K562 (cell line): Measurements from ENCODE around the gene MAGI2. TPM values are rescaled to one million over a fixed set of nuclear protein-coding genes. Genes with fewer than 3 reads are reported as not detected.

Experiments
- ETV5 ChIP-seq: sonication (generic); formaldehyde crosslinking; IDR thresholded peaks from 2 replicates; pipeline ENCODE4 v1.4.0; 2020; ENCODE audit warnings: low read depth, mild to moderate bottlenecking, missing genetic modification reagents
- HNRNPH1 ChIP-seq: fragments of 200-400 bp; formaldehyde crosslinking; optimal IDR thresholded peaks from 2 replicates; pipeline ENCODE3; 2017; ENCODE audit warnings: low read depth, mild to moderate bottlenecking, low read length, moderate library complexity
- PHB2 ChIP-seq: fragments of 450-650 bp; IDR thresholded peaks from 2 replicates; pipeline ENCODE4 v1.6.1; 2017; ENCODE audit warnings: low read depth
- ZNF24 ChIP-seq: fragments of 450-650 bp; IDR thresholded peaks from 2 replicates; pipeline ENCODE4 v1.6.1; 2016
- polyA plus RNA-seq, 8 experiments: library from polyadenylated mRNA; depleted of rRNA in 4 of 8; stranded (reverse) in 5 of 8; unstranded in 3 of 8; fragments of >200 nt; fragmentation: Nextera tagmentation in 2 of 8; fragmentation: Illumina TruSeq in 1 of 8; extraction: Ambion mirVana in 2 of 8; extraction: Trizol in 1 of 8; gene quantifications; 2 replicates each; pipeline versions ENCODE4 v1.2.1 to v1.2.3, GENCODE V29; 2011 to 2014; ENCODE audit warnings: inconsistent platforms in 1 of 8, missing spikeins in 1 of 8
- total RNA-seq, 7 experiments: library from RNA; depleted of rRNA in 6 of 7; stranded (reverse); fragments of >200 nt in 6 of 7; fragmentation: Illumina TruSeq in 2 of 7; extraction: Trizol in 2 of 7; gene quantifications; 2 replicates each; pipeline versions ENCODE4 v1.2.1 to v1.2.3, GENCODE V29; 2011 to 2021; ENCODE audit warnings: low replicate concordance in 1 of 7
- TF ChIP-seq, protein P1 (sequence below), 2 experiments: fragments of 200-800 bp in 1 of 2; sonication (Bioruptor generic) in 1 of 2; sonication (generic) in 1 of 2; formaldehyde crosslinking in 1 of 2; IDR thresholded peaks in 1 of 2; conservative IDR thresholded peaks in 1 of 2; 2 replicates each; pipeline versions ENCODE4 v1.5.0 to v1.6.1; 2016 to 2020; ENCODE audit warnings: missing compliant biosample characterization in 1 of 2, missing genetic modification characterization in 1 of 2, missing genetic modification reagents in 1 of 2
- TF ChIP-seq, protein P2 (sequence below), 3 experiments: IDR thresholded peaks in 2 of 3; conservative IDR thresholded peaks in 1 of 3; 2 replicates each; pipeline ENCODE4 v1.5.1; 2011 to 2012; ENCODE audit warnings: low read length in 3 of 3, mild to moderate bottlenecking in 3 of 3, control low read depth in 2 of 3, improper control_type of control experiment in 1 of 3, inconsistent platforms in 1 of 3, low read depth in 1 of 3, mixed read lengths in 1 of 3, moderate library complexity in 1 of 3; ENCODE audit not compliant: insufficient read depth in 2 of 3
- TF ChIP-seq, protein P3 (sequence below): fragments of 450-650 bp; IDR thresholded peaks from 2 replicates; pipeline ENCODE4 v1.6.1; 2016; ENCODE audit warnings: low read depth, mild to moderate bottlenecking, moderate library complexity

The MAGI2 gene
- total and polyA plus RNA-seq, 9 of the 15 experiments (the other 6 are each of a cell fraction or from before 2014, with no cell fraction given), result 0.27 to 1.4 (median 0.70) TPM

DNA sequence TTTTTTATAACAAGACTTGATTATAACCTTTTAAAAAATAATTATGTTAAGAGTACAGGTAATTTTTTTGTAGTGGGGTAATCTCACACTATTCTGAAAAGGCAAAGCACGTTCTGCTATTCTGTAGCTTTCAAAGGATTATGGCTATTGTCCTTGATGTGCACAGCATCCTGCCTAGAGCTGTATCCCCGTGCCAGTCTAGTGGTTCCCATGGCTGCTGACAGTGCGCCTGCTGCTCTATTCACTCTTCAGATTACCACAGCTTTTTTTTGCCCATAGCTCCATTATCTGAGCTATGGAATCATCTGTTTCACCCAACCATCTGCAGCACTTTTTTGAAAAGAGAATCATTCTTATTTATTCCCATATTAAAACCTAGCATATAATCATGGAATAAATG is 931.5 kb downstream of the MAGI2 start (continued):
- TF ChIP-seq, protein P1, sequence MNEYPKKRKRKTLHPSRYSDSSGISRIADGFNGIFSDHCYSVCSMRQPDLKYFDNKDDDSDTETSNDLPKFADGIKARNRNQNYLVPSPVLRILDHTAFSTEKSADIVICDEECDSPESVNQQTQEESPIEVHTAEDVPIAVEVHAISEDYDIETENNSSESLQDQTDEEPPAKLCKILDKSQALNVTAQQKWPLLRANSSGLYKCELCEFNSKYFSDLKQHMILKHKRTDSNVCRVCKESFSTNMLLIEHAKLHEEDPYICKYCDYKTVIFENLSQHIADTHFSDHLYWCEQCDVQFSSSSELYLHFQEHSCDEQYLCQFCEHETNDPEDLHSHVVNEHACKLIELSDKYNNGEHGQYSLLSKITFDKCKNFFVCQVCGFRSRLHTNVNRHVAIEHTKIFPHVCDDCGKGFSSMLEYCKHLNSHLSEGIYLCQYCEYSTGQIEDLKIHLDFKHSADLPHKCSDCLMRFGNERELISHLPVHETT (CRISPR knock-in tag; conservative IDR thresholded peaks at IDR 0.05 in 1 of 2, IDR thresholded peaks at IDR 0.05 in 1 of 2), result no peak
- no peak for TF ChIP-seq ZNF24
- TF ChIP-seq, protein P2, sequence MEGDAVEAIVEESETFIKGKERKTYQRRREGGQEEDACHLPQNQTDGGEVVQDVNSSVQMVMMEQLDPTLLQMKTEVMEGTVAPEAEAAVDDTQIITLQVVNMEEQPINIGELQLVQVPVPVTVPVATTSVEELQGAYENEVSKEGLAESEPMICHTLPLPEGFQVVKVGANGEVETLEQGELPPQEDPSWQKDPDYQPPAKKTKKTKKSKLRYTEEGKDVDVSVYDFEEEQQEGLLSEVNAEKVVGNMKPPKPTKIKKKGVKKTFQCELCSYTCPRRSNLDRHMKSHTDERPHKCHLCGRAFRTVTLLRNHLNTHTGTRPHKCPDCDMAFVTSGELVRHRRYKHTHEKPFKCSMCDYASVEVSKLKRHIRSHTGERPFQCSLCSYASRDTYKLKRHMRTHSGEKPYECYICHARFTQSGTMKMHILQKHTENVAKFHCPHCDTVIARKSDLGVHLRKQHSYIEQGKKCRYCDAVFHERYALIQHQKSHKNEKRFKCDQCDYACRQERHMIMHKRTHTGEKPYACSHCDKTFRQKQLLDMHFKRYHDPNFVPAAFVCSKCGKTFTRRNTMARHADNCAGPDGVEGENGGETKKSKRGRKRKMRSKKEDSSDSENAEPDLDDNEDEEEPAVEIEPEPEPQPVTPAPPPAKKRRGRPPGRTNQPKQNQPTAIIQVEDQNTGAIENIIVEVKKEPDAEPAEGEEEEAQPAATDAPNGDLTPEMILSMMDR (IDR thresholded peaks at IDR 0.05 in 2 of 3, conservative IDR thresholded peaks at IDR 0.05 in 1 of 3; ENCODE audit: insufficient read depth in 2 of 3, low read depth in 1 of 3, low read length in 3 of 3), result no peak
- TF ChIP-seq ETV5 (CRISPR knock-in tag), result no peak
- TF ChIP-seq, protein P3, sequence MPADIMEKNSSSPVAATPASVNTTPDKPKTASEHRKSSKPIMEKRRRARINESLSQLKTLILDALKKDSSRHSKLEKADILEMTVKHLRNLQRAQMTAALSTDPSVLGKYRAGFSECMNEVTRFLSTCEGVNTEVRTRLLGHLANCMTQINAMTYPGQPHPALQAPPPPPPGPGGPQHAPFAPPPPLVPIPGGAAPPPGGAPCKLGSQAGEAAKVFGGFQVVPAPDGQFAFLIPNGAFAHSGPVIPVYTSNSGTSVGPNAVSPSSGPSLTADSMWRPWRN, result no peak
- no peak for TF ChIP-seq HNRNPH1
- no peak for TF ChIP-seq PHB2
